Vagina (tissue), 2 donors: Measurements from ENCODE around the gene DUSP18.

ENCODE experiments used
- POLR2A ChIP-seq, 2 donors: fragments of 450-650 bp; IDR thresholded peaks; one replicate each; pipeline ENCODE4 v1.6.1; 2017; ENCODE audit warnings: antibody characterized with exemption in 2 of 2, mild to moderate bottlenecking in 2 of 2, moderate library complexity in 2 of 2
- POLR2AphosphoS5 ChIP-seq, 2 donors: sonication (generic); formaldehyde crosslinking; IDR thresholded peaks; one replicate each; pipeline ENCODE4 v1.9.0; 2017; ENCODE audit warnings: antibody characterized with exemption in 2 of 2, mild to moderate bottlenecking in 2 of 2, low read depth in 1 of 2; ENCODE audit not compliant: insufficient read depth in 1 of 2
- TF ChIP-seq, protein P1 (sequence below), 3 experiments: fragments of 450-650 bp in 2 of 3; fragments of 200-600 bp in 1 of 3; sonication (generic) in 1 of 3; IDR thresholded peaks; one replicate each; pipeline ENCODE4 v1.5.1; 2017 to 2019; ENCODE audit warnings: antibody characterized with exemption in 3 of 3, mild to moderate bottlenecking in 2 of 3, moderate library complexity in 2 of 3

DNA sequence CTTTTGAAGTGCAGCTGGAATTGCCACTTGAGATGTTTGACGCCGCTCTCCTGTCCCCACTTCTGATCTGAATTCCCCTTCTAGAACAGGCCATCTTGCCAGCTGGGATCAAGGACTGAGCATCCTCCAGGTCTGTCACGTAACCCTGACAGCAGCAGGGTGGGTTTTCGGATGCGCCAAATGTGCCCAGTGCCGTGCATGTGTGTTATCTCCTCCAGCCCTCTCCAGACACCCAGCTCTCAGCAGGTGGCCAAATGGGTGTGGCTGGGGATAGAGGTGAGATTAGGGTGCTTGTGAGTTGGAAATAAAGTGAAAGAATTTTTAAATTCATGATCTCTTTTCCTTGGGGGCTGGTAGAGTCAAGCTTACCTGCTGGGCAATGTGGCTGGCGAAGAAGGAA, 30.3 kb upstream of the DUSP18 start:
- TF ChIP-seq, protein P1, sequence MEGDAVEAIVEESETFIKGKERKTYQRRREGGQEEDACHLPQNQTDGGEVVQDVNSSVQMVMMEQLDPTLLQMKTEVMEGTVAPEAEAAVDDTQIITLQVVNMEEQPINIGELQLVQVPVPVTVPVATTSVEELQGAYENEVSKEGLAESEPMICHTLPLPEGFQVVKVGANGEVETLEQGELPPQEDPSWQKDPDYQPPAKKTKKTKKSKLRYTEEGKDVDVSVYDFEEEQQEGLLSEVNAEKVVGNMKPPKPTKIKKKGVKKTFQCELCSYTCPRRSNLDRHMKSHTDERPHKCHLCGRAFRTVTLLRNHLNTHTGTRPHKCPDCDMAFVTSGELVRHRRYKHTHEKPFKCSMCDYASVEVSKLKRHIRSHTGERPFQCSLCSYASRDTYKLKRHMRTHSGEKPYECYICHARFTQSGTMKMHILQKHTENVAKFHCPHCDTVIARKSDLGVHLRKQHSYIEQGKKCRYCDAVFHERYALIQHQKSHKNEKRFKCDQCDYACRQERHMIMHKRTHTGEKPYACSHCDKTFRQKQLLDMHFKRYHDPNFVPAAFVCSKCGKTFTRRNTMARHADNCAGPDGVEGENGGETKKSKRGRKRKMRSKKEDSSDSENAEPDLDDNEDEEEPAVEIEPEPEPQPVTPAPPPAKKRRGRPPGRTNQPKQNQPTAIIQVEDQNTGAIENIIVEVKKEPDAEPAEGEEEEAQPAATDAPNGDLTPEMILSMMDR (IDR thresholded peaks at IDR 0.05): no peak
- no peak for TF ChIP-seq POLR2A (IDR thresholded peaks at IDR 0.05)
- TF ChIP-seq POLR2AphosphoS5 (IDR thresholded peaks at IDR 0.05; ENCODE audit: insufficient read depth in 1 of 2, low read depth in 1 of 2): no peak
